Tibial artery (tissue), 4 donors: Measurements from ENCODE around the gene KAT8.

Experiments
- DNase-seq, 2 donors: peaks; one replicate each; pipeline ENCODE4 v3.0.0-alpha.2; 2019
- H3K27ac ChIP-seq, 2 donors: fragments of 200-600 bp; sonication (generic) in 1 of 2; 1 replicate in 1 of 2; 2 replicates in 1 of 2; pipeline ENCODE4 v1.5.1; 2018 to 2019; ENCODE audit warnings: mild to moderate bottlenecking in 1 of 2
- H3K27me3 ChIP-seq, 2 donors: fragments of 200-600 bp; sonication (generic) in 1 of 2; one replicate each; pipeline versions ENCODE4 v1.5.1 to v1.6.0; 2016 to 2019
- H3K36me3 ChIP-seq, 3 donors: fragments of 200-600 bp; sonication (generic) in 2 of 3; one replicate each; pipeline ENCODE4 v1.5.1; 2016 to 2019; ENCODE audit warnings: mild to moderate bottlenecking in 2 of 3
- H3K4me1 ChIP-seq, 4 donors: fragments of 200-600 bp; sonication (generic) in 2 of 4; 1 replicate in 3 of 4; 2 replicates in 1 of 4; pipeline ENCODE4 v1.5.1; 2016 to 2019
- H3K4me3 ChIP-seq, 2 donors: fragments of 200-600 bp; sonication (generic) in 1 of 2; 1 replicate in 1 of 2; 2 replicates in 1 of 2; pipeline ENCODE4 v1.5.1; 2018 to 2019; ENCODE audit warnings: mild to moderate bottlenecking in 2 of 2
- H3K9me3 ChIP-seq, 3 donors: fragments of 200-600 bp; sonication (generic) in 1 of 3; one replicate each; pipeline ENCODE4 v1.5.1; 2016 to 2019
- intact Hi-C: fragments of 100-400 bp; cut with DNase I; formaldehyde crosslinking; loops from one replicate; pipeline ENCODE4 v1.15.0; 2023; ENCODE audit warnings: low total_unique reads
- TF ChIP-seq, protein P1 (sequence below), 2 experiments: fragments of 200-600 bp in 1 of 2; fragments of 450-650 bp in 1 of 2; IDR thresholded peaks; one replicate each; pipeline ENCODE4 v1.5.1; 2017 to 2019; ENCODE audit warnings: antibody characterized with exemption in 2 of 2, mild to moderate bottlenecking in 1 of 2, moderate library complexity in 1 of 2

The KAT8 gene

DNA sequence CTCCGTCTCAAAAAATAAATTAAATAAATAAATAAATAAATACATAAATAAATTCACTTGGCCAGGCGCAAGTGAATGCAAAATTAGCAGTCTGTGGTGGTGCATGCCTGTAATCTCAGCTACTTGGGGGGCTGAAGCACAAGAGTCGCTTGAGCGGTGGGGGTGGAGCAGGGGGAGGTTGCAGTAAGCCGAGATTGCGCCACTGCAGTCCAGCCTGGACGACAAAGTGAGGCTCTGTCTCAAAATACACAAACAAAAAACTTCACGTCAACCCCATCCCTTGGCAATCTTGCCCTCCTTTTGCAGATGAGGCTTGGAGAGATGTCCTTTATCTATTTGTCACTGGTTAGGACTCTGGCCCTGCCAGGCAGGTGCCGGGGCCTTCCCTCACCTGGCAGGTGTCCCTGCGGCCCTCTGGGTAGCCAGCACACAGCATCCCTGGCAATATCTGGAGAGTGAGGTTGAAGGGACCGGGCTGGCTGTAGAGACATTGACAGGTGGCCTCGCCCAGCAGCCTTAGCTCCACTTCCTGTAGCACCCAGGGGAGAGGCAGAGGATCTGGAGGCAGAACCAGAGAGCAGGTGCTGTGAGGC is 28.0 kb downstream of the KAT8 start:
- Histone ChIP-seq H3K4me3 (no peak overlapping the region), H3K27me3 (peaks cover 0 to 38% of the 10 kb centered on the region in 2 donors), H3K36me3 (no peaks in the 10 kb centered on the region), H3K9me3 (no peaks in the 10 kb centered on the region), H3K4me1 (peaks cover 4 to 29% (median 13%) of the 10 kb centered on the region in 4 donors), H3K27ac (no peak overlapping the region)
- TF ChIP-seq, protein P1, sequence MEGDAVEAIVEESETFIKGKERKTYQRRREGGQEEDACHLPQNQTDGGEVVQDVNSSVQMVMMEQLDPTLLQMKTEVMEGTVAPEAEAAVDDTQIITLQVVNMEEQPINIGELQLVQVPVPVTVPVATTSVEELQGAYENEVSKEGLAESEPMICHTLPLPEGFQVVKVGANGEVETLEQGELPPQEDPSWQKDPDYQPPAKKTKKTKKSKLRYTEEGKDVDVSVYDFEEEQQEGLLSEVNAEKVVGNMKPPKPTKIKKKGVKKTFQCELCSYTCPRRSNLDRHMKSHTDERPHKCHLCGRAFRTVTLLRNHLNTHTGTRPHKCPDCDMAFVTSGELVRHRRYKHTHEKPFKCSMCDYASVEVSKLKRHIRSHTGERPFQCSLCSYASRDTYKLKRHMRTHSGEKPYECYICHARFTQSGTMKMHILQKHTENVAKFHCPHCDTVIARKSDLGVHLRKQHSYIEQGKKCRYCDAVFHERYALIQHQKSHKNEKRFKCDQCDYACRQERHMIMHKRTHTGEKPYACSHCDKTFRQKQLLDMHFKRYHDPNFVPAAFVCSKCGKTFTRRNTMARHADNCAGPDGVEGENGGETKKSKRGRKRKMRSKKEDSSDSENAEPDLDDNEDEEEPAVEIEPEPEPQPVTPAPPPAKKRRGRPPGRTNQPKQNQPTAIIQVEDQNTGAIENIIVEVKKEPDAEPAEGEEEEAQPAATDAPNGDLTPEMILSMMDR (IDR thresholded peaks at IDR 0.05): no peak
- DNase-seq: no peak
- intact Hi-C loops: loop anchor here (10.0 kb wide), 1 partner anchor 161 kb away; the partner anchor contains the start of gene HSD3B7

DNA sequence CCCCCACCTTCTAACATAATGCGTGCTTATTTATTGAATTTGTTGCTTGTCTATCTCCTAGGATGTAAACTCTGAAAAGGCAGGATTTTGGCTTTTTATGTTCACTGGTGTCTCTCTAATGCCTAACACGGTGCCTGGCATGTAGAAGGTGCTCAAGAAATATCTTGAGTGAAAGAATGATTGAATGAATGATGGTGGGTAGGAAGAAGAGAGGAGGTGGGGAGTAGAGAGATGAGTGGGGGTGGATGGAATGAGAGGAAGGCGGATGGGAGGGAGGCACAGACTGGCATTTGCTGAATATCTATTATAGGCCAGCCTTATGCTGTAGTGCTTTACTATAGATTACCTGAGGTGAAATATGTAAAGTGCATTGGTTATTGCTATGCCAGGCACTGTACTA is 30.1 kb downstream of the KAT8 start:
- Histone ChIP-seq H3K27ac (no peak overlapping the region), H3K27me3 (peaks cover 0 to 38% of the 10 kb centered on the region in 2 donors), H3K4me3 (no peak overlapping the region), H3K9me3 (no peaks in the 10 kb centered on the region), H3K36me3 (no peaks in the 10 kb centered on the region), H3K4me1 (peaks cover 0 to 13% (median 5%) of the 10 kb centered on the region in 4 donors)
- intact Hi-C loops: loop anchor here (2.0 to 10.0 kb wide), 2 partner anchors 109 to 163 kb away; partner anchors contain the start of gene HSD3B7
- TF ChIP-seq, protein P1 (IDR thresholded peaks at IDR 0.05): no peak
- DNase-seq: no peak

DNA sequence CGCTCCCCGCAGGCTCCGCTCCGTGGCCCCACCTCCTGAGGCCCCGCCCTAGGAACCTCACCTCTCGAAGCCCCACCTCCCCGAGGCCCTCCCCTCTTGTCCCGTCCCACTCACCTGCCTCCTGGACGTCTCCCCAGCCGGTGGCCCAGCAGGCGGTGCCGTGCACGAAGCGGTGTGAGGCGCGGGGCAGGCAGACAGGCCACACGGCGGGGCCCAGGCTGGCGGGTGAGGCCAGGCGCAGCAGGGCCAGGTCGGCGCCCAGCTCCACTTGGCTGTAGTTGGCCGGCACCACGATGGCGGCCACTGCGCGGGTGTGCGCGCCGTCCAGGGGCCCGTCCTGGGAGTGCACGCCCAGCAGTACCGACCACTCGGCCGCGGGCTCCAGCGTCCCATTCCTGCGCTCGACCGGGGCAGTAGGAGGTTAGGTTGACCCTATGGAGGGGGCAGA is 30.8 kb downstream of the KAT8 start:
- Histone ChIP-seq H3K9me3 (no peaks in the 10 kb centered on the region), H3K4me3 (no peak overlapping the region), H3K4me1 (peaks cover 0 to 7% (median 0%) of the 10 kb centered on the region in 4 donors), H3K36me3 (no peaks in the 10 kb centered on the region), H3K27ac (no peak overlapping the region), H3K27me3 (peaks cover 0 to 45% of the 10 kb centered on the region in 2 donors)
- DNase-seq: no peak
- intact Hi-C loops: loop anchor here (10.0 kb wide), 1 partner anchor 164 kb away; the partner anchor contains the start of gene HSD3B7
- TF ChIP-seq, protein P1 (IDR thresholded peaks at IDR 0.05): no peak

DNA sequence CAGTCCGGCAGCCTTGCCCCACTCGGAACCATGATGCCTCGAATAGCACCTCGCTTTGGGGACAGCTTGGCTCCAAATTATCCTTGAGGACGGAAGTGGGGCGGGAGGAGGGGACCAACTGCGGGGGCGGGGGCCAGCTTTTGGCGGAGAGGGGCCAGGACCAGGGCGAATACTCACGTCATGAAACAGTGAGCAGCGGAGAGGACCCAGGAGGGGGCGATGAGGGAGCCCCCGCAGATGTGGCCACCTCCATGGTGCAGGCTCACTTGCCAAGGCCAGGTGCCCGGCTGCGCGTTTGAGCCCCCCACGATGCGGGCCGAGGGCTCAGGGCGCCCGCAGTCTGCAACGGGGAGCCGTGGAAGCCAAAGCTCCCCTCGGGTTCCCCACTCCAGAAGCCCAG is 31.4 kb downstream of the KAT8 start:
- Histone ChIP-seq H3K4me3 (no peak overlapping the region), H3K9me3 (no peaks in the 10 kb centered on the region), H3K27me3 (peaks cover 0 to 46% of the 10 kb centered on the region in 2 donors), H3K36me3 (no peaks in the 10 kb centered on the region), H3K4me1 (peaks cover 0 to 7% (median 0%) of the 10 kb centered on the region in 4 donors), H3K27ac (no peak overlapping the region)
- TF ChIP-seq, protein P1 (IDR thresholded peaks at IDR 0.05): no peak
- DNase-seq: no peak
- intact Hi-C loops: loop anchor here (10.0 kb wide), 1 partner anchor 164 kb away; the partner anchor contains the start of gene HSD3B7

DNA sequence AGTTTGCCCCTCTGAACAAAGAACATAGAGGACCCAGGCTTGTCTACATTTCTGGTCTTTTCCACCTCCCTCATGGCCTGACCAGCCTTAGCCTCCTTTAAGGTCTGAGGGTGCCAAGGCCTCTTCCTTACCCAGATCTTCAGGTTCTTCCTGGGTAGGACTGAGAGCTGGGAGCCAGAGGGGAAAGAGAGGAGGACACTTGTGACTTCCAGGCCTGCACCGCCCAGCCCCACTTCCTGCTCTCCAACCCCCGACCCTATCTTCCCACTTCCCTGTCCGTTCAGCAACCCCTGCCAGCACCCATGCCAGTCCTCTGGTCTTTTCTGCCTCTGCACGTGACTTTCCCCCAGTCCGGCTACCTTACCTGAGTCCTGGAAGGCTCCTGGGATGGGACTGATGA is 31.9 kb downstream of the KAT8 start:
- H3K36me3 ChIP-seq: no peaks in the 10 kb centered on the region
- H3K9me3 ChIP-seq: no peaks in the 10 kb centered on the region
- peaks cover 0 to 48% of the 10 kb centered on the region in 2 donors for H3K27me3 ChIP-seq
- H3K27ac ChIP-seq: no peak overlapping the region
- intact Hi-C loops: loop anchor here (10.0 kb wide), 1 partner anchor 165 kb away; the partner anchor contains the start of gene HSD3B7
- H3K4me3 ChIP-seq: no peak overlapping the region
- TF ChIP-seq, protein P1 (IDR thresholded peaks at IDR 0.05): no peak
- DNase-seq: no peak
- H3K4me1 ChIP-seq: peaks cover 0 to 7% (median 0%) of the 10 kb centered on the region in 4 donors
